Keratinocyte (primary cell): ENCODE measurements around the gene RAB11FIP3.

Source experiments
- CTCF ChIP-seq, 3 experiments: IDR thresholded peaks in 1 of 3; conservative IDR thresholded peaks in 1 of 3; optimal IDR thresholded peaks in 1 of 3; 2 replicates in 2 of 3; 3 replicates in 1 of 3; pipeline versions ENCODE3 to v1.5.1; 2011; ENCODE audit warnings: low read length in 3 of 3, mild to moderate bottlenecking in 3 of 3, moderate library complexity in 2 of 3, control low read depth in 1 of 3, inconsistent platforms in 1 of 3; ENCODE audit not compliant: insufficient read depth in 2 of 3; ENCODE audit errors: extremely low read depth in 1 of 3
- EZH2 ChIP-seq: IDR thresholded peaks from one replicate; pipeline ENCODE4 v1.6.1; 2012; ENCODE audit warnings: inconsistent platforms, mild to moderate bottlenecking, low read length, moderate library complexity

- TF ChIP-seq CTCF (optimal IDR thresholded peaks at IDR 0.05 in 1 of 3, IDR thresholded peaks at IDR 0.05 in 1 of 3, conservative IDR thresholded peaks at IDR 0.05 in 1 of 3; ENCODE audit: extremely low read depth in 1 of 3, insufficient read depth in 2 of 3, low read length in 3 of 3) (no peak), EZH2 (no peak)
These were observed 119.1 kb downstream of the RAB11FIP3 start for GRCh38 chr16:544517-544916.
